GM23338 (cell line): ENCODE results near the gene CD2BP2. TPM values are rescaled to one million over a fixed set of nuclear protein-coding genes. Genes with fewer than 3 reads are reported as not detected.

Source experiments
- ATAC-seq: fragments of 200-7000 bp; cut with Tn5 transposase; 3 replicates; pipeline ENCODE4 v1.9.1; 2020
- DNase-seq: peaks from one replicate; pipeline ENCODE4 v3.0.0-alpha.2; 2015; ENCODE audit warnings: low spot score
- H2AFZ ChIP-seq: fragments of 200-600 bp; sonication (generic); 2 replicates; pipeline ENCODE4 v1.8.0; 2016; ENCODE audit warnings: antibody characterized with exemption, mild to moderate bottlenecking, moderate library complexity
- H3F3A ChIP-seq: fragments of 200-600 bp; sonication (generic); replicated peaks from 2 replicates; pipeline ENCODE4 v1.8.0; 2017; ENCODE audit warnings: antibody characterized with exemption, mixed run types, low read depth
- H3K27ac ChIP-seq: fragments of 200-600 bp; sonication (generic); 2 replicates; pipeline ENCODE4 v1.6.1; 2016; ENCODE audit warnings: low read depth
- H3K27me3 ChIP-seq: fragments of 200-600 bp; sonication (generic); 2 replicates; pipeline ENCODE4 v1.8.0; 2016; ENCODE audit warnings: mild to moderate bottlenecking, mixed run types, moderate library complexity; ENCODE audit not compliant: insufficient read depth
- H3K36me3 ChIP-seq: fragments of 200-600 bp; sonication (generic); 2 replicates; pipeline ENCODE4 v1.8.0; 2016; ENCODE audit warnings: mild to moderate bottlenecking; ENCODE audit not compliant: insufficient read depth
- H3K4me1 ChIP-seq: fragments of 200-600 bp; sonication (generic); 2 replicates; pipeline ENCODE4 v1.8.0; 2016; ENCODE audit warnings: mild to moderate bottlenecking, moderate library complexity; ENCODE audit not compliant: insufficient read depth
- H3K4me2 ChIP-seq: fragments of 200-600 bp; sonication (generic); 2 replicates; pipeline ENCODE4 v1.7.1; 2017; ENCODE audit warnings: mixed run types
- H3K4me3 ChIP-seq: fragments of 200-600 bp; sonication (generic); 2 replicates; pipeline ENCODE4 v1.6.1; 2016; ENCODE audit warnings: mixed run types
- H3K79me2 ChIP-seq: fragments of 200-600 bp; sonication (generic); replicated peaks from 2 replicates; pipeline ENCODE4 v1.8.0; 2017; ENCODE audit warnings: mild to moderate bottlenecking; ENCODE audit not compliant: insufficient read depth
- H3K9me2 ChIP-seq: fragments of 200-600 bp; sonication (generic); 2 replicates; pipeline ENCODE4 v1.8.0; 2017; ENCODE audit not compliant: insufficient read depth
- H4K20me1 ChIP-seq: fragments of 200-600 bp; sonication (generic); replicated peaks from 2 replicates; pipeline ENCODE4 v1.8.0; 2017; ENCODE audit warnings: mild to moderate bottlenecking; ENCODE audit not compliant: insufficient read depth
- H3K27ac Mint-ChIP-seq: 2 replicates; pipeline ENCODE4 v1.8.0; 2020; ENCODE audit warnings: inconsistent platforms, mild to moderate bottlenecking, moderate library complexity, mixed read lengths
- H3K27me3 Mint-ChIP-seq: 3 replicates; pipeline ENCODE4 v1.8.0; 2022; ENCODE audit warnings: low read depth, mild to moderate bottlenecking, moderate library complexity, mixed read lengths, inconsistent platforms; ENCODE audit not compliant: insufficient read depth, poor library complexity
- H3K36me3 Mint-ChIP-seq: 3 replicates; pipeline ENCODE4 v1.8.0; 2021; ENCODE audit warnings: low read depth, mild to moderate bottlenecking, inconsistent platforms, moderate library complexity, mixed read lengths
- H3K4me1 Mint-ChIP-seq: 3 replicates; pipeline ENCODE4 v1.8.0; 2020; ENCODE audit warnings: mild to moderate bottlenecking, inconsistent platforms, mixed read lengths
- H3K4me3 Mint-ChIP-seq: 3 replicates; pipeline ENCODE4 v1.8.0; 2021; ENCODE audit warnings: moderate library complexity, mild to moderate bottlenecking, inconsistent platforms, mixed read lengths
- H3K9me3 Mint-ChIP-seq: 3 replicates; pipeline ENCODE4 v1.8.0; 2020; ENCODE audit warnings: moderate library complexity, mild to moderate bottlenecking, inconsistent platforms, mixed read lengths
- CREB1 ChIP-seq: fragments of 250-450 bp; sonication (Bioruptor Pico); IDR thresholded peaks from 2 replicates; pipeline ENCODE4 v1.5.0; 2020; ENCODE audit warnings: low read depth, mild to moderate bottlenecking, moderate library complexity
- EZH2 ChIP-seq: fragments of 200-600 bp; sonication (generic); IDR thresholded peaks from one replicate; pipeline ENCODE4 v1.8.0; 2017; ENCODE audit warnings: antibody characterized with exemption, mild to moderate bottlenecking, low read depth; ENCODE audit not compliant: unreplicated experiment
- EZH2phosphoT487 ChIP-seq: fragments of 200-600 bp; sonication (generic); IDR thresholded peaks from one replicate; pipeline ENCODE4 v1.8.1; 2018; ENCODE audit warnings: antibody characterized with exemption; ENCODE audit not compliant: unreplicated experiment
- JUNB ChIP-seq: IDR thresholded peaks from one replicate; pipeline ENCODE4 v1.6.1; 2016; ENCODE audit warnings: antibody characterized with exemption; ENCODE audit not compliant: unreplicated experiment
- NANOG ChIP-seq: IDR thresholded peaks from 2 replicates; pipeline ENCODE4 v1.6.1; 2016; ENCODE audit warnings: antibody characterized with exemption, borderline replicate concordance
- POLR2AphosphoS5 ChIP-seq: IDR thresholded peaks from 2 replicates; pipeline ENCODE4 v1.6.1; 2016; ENCODE audit warnings: antibody characterized with exemption, low read depth
- REST ChIP-seq: IDR thresholded peaks from one replicate; pipeline ENCODE4 v1.6.1; 2018; ENCODE audit warnings: antibody characterized with exemption; ENCODE audit not compliant: unreplicated experiment
- STAT1 ChIP-seq: IDR thresholded peaks from one replicate; pipeline ENCODE4 v1.6.1; 2016; ENCODE audit warnings: antibody characterized with exemption; ENCODE audit not compliant: unreplicated experiment
- ZNF114 ChIP-seq: fragments of 250-450 bp; sonication (Bioruptor Pico); IDR thresholded peaks from 2 replicates; pipeline ENCODE4 v1.5.0; 2020; ENCODE audit warnings: mild to moderate bottlenecking, moderate library complexity
- ZNF331 ChIP-seq: fragments of 250-450 bp; sonication (Bioruptor Pico); IDR thresholded peaks from 2 replicates; pipeline ENCODE4 v1.5.0; 2020; ENCODE audit warnings: low read depth, mild to moderate bottlenecking, moderate library complexity
- ZNF462 ChIP-seq: fragments of 250-450 bp; sonication (Bioruptor Pico); IDR thresholded peaks from 2 replicates; pipeline ENCODE4 v1.5.0; 2020; ENCODE audit warnings: mild to moderate bottlenecking, moderate library complexity
- polyA plus RNA-seq: library from polyadenylated mRNA; unstranded; fragments of >200 nt; fragmentation: Nextera tagmentation; extraction: Ambion mirVana; gene quantifications from 2 replicates; pipeline ENCODE4 v1.2.1, GENCODE V29; 2016
- total RNA-seq: library from RNA; depleted of rRNA; stranded (reverse); fragments of >200 nt; shearing (Covaris generic); gene quantifications from 2 replicates; pipeline ENCODE4 v1.2.3, GENCODE V29; 2014
- TF ChIP-seq, protein P1 (sequence below), 2 experiments: fragments of 200-600 bp in 1 of 2; sonication (generic) in 1 of 2; conservative IDR thresholded peaks; 2 replicates each; pipeline versions ENCODE4 v1.5.1 to v1.6.1; 2016 to 2017; ENCODE audit warnings: antibody characterized with exemption in 2 of 2, low read depth in 2 of 2, mild to moderate bottlenecking in 2 of 2, moderate library complexity in 1 of 2
- TF ChIP-seq, protein P2 (sequence below): IDR thresholded peaks from 2 replicates; pipeline ENCODE4 v1.6.1; 2016; ENCODE audit warnings: antibody characterized with exemption

Gene CD2BP2
- total and polyA plus RNA-seq, 2 experiments from 2014 or later, result 23.1 to 38.7 TPM

- ATAC-seq, result no peak
- 0 out of 2 replicates have a peak, but pooled peaks cover 4% of the 10 kb centered on the region for H3F3A ChIP-seq
- H3K36me3 ChIP-seq, result peaks cover 3% of the 10 kb centered on the region; the same call in 1 of the 2 replicates
- peaks cover 31% of the 10 kb centered on the region for H3K4me1 Mint-ChIP-seq
- H2AFZ ChIP-seq, result no peak overlapping the region
- no peak for TF ChIP-seq STAT1
- no peak for TF ChIP-seq EZH2
- TF ChIP-seq REST, result no peak
- TF ChIP-seq EZH2phosphoT487, result no peak
- TF ChIP-seq, protein P1, sequence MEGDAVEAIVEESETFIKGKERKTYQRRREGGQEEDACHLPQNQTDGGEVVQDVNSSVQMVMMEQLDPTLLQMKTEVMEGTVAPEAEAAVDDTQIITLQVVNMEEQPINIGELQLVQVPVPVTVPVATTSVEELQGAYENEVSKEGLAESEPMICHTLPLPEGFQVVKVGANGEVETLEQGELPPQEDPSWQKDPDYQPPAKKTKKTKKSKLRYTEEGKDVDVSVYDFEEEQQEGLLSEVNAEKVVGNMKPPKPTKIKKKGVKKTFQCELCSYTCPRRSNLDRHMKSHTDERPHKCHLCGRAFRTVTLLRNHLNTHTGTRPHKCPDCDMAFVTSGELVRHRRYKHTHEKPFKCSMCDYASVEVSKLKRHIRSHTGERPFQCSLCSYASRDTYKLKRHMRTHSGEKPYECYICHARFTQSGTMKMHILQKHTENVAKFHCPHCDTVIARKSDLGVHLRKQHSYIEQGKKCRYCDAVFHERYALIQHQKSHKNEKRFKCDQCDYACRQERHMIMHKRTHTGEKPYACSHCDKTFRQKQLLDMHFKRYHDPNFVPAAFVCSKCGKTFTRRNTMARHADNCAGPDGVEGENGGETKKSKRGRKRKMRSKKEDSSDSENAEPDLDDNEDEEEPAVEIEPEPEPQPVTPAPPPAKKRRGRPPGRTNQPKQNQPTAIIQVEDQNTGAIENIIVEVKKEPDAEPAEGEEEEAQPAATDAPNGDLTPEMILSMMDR (conservative IDR thresholded peaks at IDR 0.05; ENCODE audit: low read depth in 2 of 2), result no peak
- TF ChIP-seq NANOG, result no peak
- TF ChIP-seq POLR2AphosphoS5, result no peak
- TF ChIP-seq, protein P2, sequence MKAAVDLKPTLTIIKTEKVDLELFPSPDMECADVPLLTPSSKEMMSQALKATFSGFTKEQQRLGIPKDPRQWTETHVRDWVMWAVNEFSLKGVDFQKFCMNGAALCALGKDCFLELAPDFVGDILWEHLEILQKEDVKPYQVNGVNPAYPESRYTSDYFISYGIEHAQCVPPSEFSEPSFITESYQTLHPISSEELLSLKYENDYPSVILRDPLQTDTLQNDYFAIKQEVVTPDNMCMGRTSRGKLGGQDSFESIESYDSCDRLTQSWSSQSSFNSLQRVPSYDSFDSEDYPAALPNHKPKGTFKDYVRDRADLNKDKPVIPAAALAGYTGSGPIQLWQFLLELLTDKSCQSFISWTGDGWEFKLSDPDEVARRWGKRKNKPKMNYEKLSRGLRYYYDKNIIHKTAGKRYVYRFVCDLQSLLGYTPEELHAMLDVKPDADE, result no peak
- no peak for TF ChIP-seq ZNF331 (CRISPR knock-in tag)
- TF ChIP-seq CREB1, result no peak
- no peak for TF ChIP-seq ZNF462 (CRISPR knock-in tag)
- TF ChIP-seq JUNB, result no peak
- TF ChIP-seq ZNF114, result no peak
- no peak for DNase-seq
- no peaks in the 10 kb centered on the region for H3K9me2 ChIP-seq
- peaks cover 50% of the 10 kb centered on the region for H3K36me3 Mint-ChIP-seq
- peaks cover 23% of the 10 kb centered on the region for H3K27me3 Mint-ChIP-seq
- peaks cover 4% of the 10 kb centered on the region; the same call in 2 of the 3 replicates for H3K9me3 Mint-ChIP-seq
- H3K4me2 ChIP-seq, result peak overlapping the region; percentile 81
- no peaks in the 10 kb centered on the region for H4K20me1 ChIP-seq
- H3K27ac Mint-ChIP-seq, result peak overlapping the region; percentile 99; the same call in 1 of the 2 replicates
- H3K27me3 ChIP-seq, result no peaks in the 10 kb centered on the region
- peak overlapping the region; percentile 97; the same call in 1 of the 2 replicates for H3K27ac ChIP-seq
- peaks cover 3% of the 10 kb centered on the region for H3K4me1 ChIP-seq
- peak overlapping the region; percentile 96 for H3K4me3 Mint-ChIP-seq
- peaks cover 16% of the 10 kb centered on the region for H3K79me2 ChIP-seq
- peak overlapping the region; percentile 100 for H3K4me3 ChIP-seq
Measured at GRCh38 chr16:30356401-30357084, 1.4 kb upstream of the CD2BP2 start.
